ENCODE results near the gene AGBL2.

DNA sequence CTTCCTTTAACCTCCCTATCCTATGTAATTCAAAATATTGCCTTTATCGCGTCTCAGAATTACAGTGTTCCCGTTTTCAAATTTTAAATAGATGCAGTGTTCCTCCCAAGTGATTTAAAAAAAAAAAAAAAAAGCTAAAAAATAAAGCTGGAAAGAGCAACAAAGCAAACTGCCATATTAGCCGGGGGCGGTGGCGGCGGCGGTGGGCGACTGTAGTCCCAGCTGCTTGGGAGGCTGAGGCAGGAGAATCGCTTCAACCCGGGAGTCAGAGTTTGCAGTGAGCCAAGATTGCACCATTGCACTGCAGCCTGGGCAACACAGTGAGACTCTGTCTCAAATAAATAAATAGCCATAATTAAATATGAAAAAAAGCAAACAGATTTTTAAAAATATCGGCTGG lies 5.5 kb upstream of the AGBL2 start:
- TF ChIP-seq, protein P1, sequence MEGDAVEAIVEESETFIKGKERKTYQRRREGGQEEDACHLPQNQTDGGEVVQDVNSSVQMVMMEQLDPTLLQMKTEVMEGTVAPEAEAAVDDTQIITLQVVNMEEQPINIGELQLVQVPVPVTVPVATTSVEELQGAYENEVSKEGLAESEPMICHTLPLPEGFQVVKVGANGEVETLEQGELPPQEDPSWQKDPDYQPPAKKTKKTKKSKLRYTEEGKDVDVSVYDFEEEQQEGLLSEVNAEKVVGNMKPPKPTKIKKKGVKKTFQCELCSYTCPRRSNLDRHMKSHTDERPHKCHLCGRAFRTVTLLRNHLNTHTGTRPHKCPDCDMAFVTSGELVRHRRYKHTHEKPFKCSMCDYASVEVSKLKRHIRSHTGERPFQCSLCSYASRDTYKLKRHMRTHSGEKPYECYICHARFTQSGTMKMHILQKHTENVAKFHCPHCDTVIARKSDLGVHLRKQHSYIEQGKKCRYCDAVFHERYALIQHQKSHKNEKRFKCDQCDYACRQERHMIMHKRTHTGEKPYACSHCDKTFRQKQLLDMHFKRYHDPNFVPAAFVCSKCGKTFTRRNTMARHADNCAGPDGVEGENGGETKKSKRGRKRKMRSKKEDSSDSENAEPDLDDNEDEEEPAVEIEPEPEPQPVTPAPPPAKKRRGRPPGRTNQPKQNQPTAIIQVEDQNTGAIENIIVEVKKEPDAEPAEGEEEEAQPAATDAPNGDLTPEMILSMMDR (IDR thresholded peaks at IDR 0.05; ENCODE audit: low read length) = no peak
- no peak for TF ChIP-seq EZH2 (optimal IDR thresholded peaks at IDR 0.05; ENCODE audit: low read depth, low read length)
